ENCODE measurements around the gene TLX3.

- TF ChIP-seq CTCF (IDR thresholded peaks at IDR 0.05) = no peak
- TF ChIP-seq POLR2AphosphoS5 (IDR thresholded peaks at IDR 0.05; ENCODE audit: low read depth, low read length) = no peak
- TF ChIP-seq REST (IDR thresholded peaks at IDR 0.05; ENCODE audit: insufficient read depth in 1 of 2, low read depth in 2 of 2, low read length in 1 of 2) = no peak
- TF ChIP-seq TCF7L2 (IDR thresholded peaks at IDR 0.05; ENCODE audit: low read depth, low read length) = no peak
- TF ChIP-seq SIN3A (IDR thresholded peaks at IDR 0.05; ENCODE audit: borderline replicate concordance, insufficient read depth, low read depth, low read length) = no peak
Measured at GRCh38 chr5:171351536-171352073, 42.6 kb downstream of the TLX3 start.
